Heart right ventricle (tissue), 16 donors: Measurements from ENCODE around the gene MST1R. TPM values are rescaled to one million over a fixed set of nuclear protein-coding genes. Genes with fewer than 3 reads are reported as not detected.
A peak's percentile ranks its signal among the peaks of the same experiment; 100 is the strongest.

Experiments used
- ATAC-seq, 8 donors: fragments of 200-7000 bp; cut with Tn5 transposase; one replicate each; pipeline ENCODE4 v1.9.1; 2020; ENCODE audit warnings: mild to moderate bottlenecking in 8 of 8, moderate library complexity in 8 of 8, moderate number of reproducible peaks in 1 of 8
- DNase-seq, 2 donors: peaks; one replicate each; pipeline ENCODE4 v3.0.0-alpha.2; 2020
- H3K27ac ChIP-seq, 10 donors: fragments of 200-600 bp; sonication (generic) in 2 of 10; one replicate each; pipeline versions ENCODE4 v1.5.0 to v1.8.0; 2020 to 2022; ENCODE audit warnings: mild to moderate bottlenecking in 3 of 10
- H3K27me3 ChIP-seq, 7 donors: fragments of 200-600 bp; one replicate each; pipeline ENCODE4 v1.8.0; 2021 to 2022; ENCODE audit warnings: mild to moderate bottlenecking in 2 of 7
- H3K36me3 ChIP-seq, 9 donors: fragments of 200-600 bp; sonication (generic) in 1 of 9; one replicate each; pipeline versions ENCODE4 v1.5.0 to v1.8.0; 2020 to 2022; ENCODE audit warnings: mild to moderate bottlenecking in 2 of 9
- H3K4me1 ChIP-seq, 9 donors: fragments of 200-600 bp; sonication (generic) in 1 of 9; one replicate each; pipeline versions ENCODE4 v1.5.0 to v1.8.0; 2020 to 2022; ENCODE audit warnings: mild to moderate bottlenecking in 4 of 9
- H3K4me3 ChIP-seq, 10 donors: fragments of 200-600 bp; sonication (generic) in 2 of 10; one replicate each; pipeline versions ENCODE4 v1.5.0 to v1.8.0; 2020 to 2022; ENCODE audit warnings: mild to moderate bottlenecking in 7 of 10, moderate library complexity in 2 of 10
- H3K9me3 ChIP-seq, 11 donors: fragments of 200-600 bp in 10 of 11; sonication (generic) in 2 of 11; one replicate each; pipeline versions ENCODE4 v1.5.0 to v1.8.0; 2013 to 2022; ENCODE audit warnings: mild to moderate bottlenecking in 2 of 11, control low read depth in 1 of 11, moderate library complexity in 1 of 11
- WGBS, 2 donors: extraction: QIAGEN DNeasy Blood & Tissue Kit; methylation state at CpG; one replicate each; pipeline ENCODE4 v1.1.7; 2013; ENCODE audit warnings: inconsistent platforms in 1 of 2; 5-methylcytosine and 5-hydroxymethylcytosine counted together
- intact Hi-C, 10 donors: fragments of 100-400 bp; cut with DNase I; formaldehyde crosslinking; loops; one replicate each; pipeline versions ENCODE4 v1.11.1 to v1.14.2; 2022
- polyA plus RNA-seq, 2 donors: library from polyadenylated mRNA; stranded (reverse); fragments of 200-250 nt; gene quantifications; one replicate each; pipeline ENCODE4 v1.2.3, GENCODE V29; 2013
- total RNA-seq, 10 donors: library from RNA; stranded (reverse); fragmentation: NEBNext Ultra II Directional in 3 of 10; extraction: Animal tissue kit (Norgen Biotek cat#: 25700) in 3 of 10; gene quantifications; one replicate each; pipeline versions ENCODE4 v1.2.1 to v1.2.4, GENCODE V29; 2021 to 2023
- TF ChIP-seq, protein P1 (sequence below), 9 donors: fragments of 200-600 bp; sonication (generic) in 2 of 9; IDR thresholded peaks; one replicate each; pipeline versions ENCODE4 v1.5.0 to v1.8.0; 2021 to 2022; ENCODE audit warnings: antibody characterized with exemption in 9 of 9, mild to moderate bottlenecking in 5 of 9, moderate library complexity in 1 of 9
- donor health status: Arrhythmogenic right ventricular cardiomyopathy.
- donor health status: ischemic (EF 13 %, LVEDD 7.1; RV severe dilation, severe dysfunction).
- donor health status: healthy with polysubstance abuse.
- donor health status: DM: no; HTN: yes; CAD: no.
- donor health status: DM: no; HTN: no; CAD: no.
- donor health status: ischemic (EF 25% LVEDD 6.9; RV normal size, moderate dysfunction).
- donor health status: ischemic (EF 25% LVEDD 5.7; RV mildly dilated, moderate dysfunction).
- donor health status: healthy.
- donor health status: DM: yes; HTN: yes; CAD: no.
- donor health status: Ischemic cardiomyopathy.
- donor health status: ischemic (EF 35%, LVEDD 5.7; RV mildly dilated, moderate dysfunction).
- donor health status: nonischemic (EF 11% LVEDD 7.7; RV severe dilation, severe dysfunction).
- donor health status: DM: yes; HTN: yes; CAD: no.
- donor health status: PGD.
- donor health status: ischemic (EF 29% LVEDD 5.4; RV normal size, mild dysfunction).
- donor health status: nonischemic (EF 23%, LVEDD 6.1; RV moderate dilation, normal function).

Gene MST1R
- total and polyA plus RNA-seq, 12 donors: 0.53 to 7.1 (median 1.7) TPM

- Histone ChIP-seq H3K36me3 (peaks cover 0 to 16% (median 0%) of the 10 kb centered on the region in 9 donors), H3K27ac (no peak overlapping the region), H3K4me1 (peaks cover 0 to 9% (median 0%) of the 10 kb centered on the region in 9 donors), H3K27me3 (no peaks in the 10 kb centered on the region), H3K9me3 (no peaks in the 10 kb centered on the region), H3K4me3 (no peak overlapping the region)
- WGBS, 2 donors: 92% methylated on average over 5 of the region's 5 CpGs
- intact Hi-C loops: loop anchor here in 1 of 10 donors (10.0 kb wide), 1 partner anchor 212 kb away; no protein-coding TSS in a partner anchor
- DNase-seq (no peak), ATAC-seq (no peak)
- TF ChIP-seq, protein P1, sequence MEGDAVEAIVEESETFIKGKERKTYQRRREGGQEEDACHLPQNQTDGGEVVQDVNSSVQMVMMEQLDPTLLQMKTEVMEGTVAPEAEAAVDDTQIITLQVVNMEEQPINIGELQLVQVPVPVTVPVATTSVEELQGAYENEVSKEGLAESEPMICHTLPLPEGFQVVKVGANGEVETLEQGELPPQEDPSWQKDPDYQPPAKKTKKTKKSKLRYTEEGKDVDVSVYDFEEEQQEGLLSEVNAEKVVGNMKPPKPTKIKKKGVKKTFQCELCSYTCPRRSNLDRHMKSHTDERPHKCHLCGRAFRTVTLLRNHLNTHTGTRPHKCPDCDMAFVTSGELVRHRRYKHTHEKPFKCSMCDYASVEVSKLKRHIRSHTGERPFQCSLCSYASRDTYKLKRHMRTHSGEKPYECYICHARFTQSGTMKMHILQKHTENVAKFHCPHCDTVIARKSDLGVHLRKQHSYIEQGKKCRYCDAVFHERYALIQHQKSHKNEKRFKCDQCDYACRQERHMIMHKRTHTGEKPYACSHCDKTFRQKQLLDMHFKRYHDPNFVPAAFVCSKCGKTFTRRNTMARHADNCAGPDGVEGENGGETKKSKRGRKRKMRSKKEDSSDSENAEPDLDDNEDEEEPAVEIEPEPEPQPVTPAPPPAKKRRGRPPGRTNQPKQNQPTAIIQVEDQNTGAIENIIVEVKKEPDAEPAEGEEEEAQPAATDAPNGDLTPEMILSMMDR (IDR thresholded peaks at IDR 0.05): no peak
Observed at GRCh38 chr3:49916686-49917085, 13.0 kb upstream of the MST1R start.

DNA sequence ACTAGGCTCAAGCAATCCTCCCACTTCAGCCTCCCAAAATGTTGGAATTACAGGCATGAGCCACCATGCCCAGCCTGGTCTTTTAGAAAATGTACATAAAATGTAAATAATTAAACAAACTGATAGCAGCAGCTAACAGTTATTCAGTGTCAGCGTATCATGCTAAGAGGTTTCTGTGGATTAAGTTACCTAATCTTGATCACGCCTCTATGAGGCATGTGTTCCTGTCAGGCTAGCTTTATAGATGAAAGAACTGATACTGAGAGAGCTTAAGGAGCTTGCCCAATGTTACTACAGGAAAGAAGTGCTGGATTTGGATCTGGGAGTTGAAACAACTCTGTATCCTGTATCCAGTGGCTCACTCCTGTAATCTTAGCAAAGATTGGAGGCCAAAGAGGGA is 11.2 kb upstream of the MST1R start:
- Histone ChIP-seq H3K27ac (no peak overlapping the region), H3K9me3 (no peaks in the 10 kb centered on the region), H3K36me3 (peaks cover 0 to 33% (median 9%) of the 10 kb centered on the region in 9 donors), H3K4me3 (no peak overlapping the region), H3K27me3 (no peaks in the 10 kb centered on the region), H3K4me1 (peaks cover 0 to 9% (median 0%) of the 10 kb centered on the region in 9 donors)
- WGBS, 2 donors: 96 to 97% methylated on average over 2 of the region's 2 CpGs
- no peak for DNase-seq
- intact Hi-C loops: loop anchor here in 1 of 10 donors (10.0 kb wide), 1 partner anchor 210 kb away; no protein-coding TSS in a partner anchor
- ATAC-seq: no peak
- TF ChIP-seq, protein P1 (IDR thresholded peaks at IDR 0.05): no peak

DNA sequence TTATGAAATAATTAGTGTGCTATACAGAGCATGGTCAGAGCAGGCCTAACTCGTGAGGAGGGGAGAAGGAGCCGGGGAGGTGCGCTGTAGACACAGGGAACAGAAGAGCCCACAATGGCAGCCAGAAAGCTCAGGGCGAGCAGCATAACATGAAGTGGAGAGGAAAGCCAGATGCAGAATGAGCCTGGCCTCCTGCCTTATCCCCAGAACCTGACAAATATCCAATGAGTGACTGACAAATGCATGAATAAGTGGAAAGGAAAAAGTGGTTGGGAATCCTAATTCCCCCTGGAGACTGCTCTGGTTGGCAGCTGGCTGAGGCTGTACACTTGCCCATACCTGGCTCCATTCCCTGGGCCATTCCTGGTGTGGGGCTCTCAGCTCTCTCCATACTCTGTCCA is 9.2 kb upstream of the MST1R start:
- TF ChIP-seq, protein P1 (IDR thresholded peaks at IDR 0.05): no peak
- Histone ChIP-seq H3K27me3 (no peaks in the 10 kb centered on the region), H3K27ac (peak overlapping the region in 1 of 10 donors; percentile 11), H3K4me3 (no peak overlapping the region), H3K36me3 (peaks cover 0 to 52% (median 11%) of the 10 kb centered on the region in 9 donors), H3K4me1 (peaks cover 0 to 4% (median 0%) of the 10 kb centered on the region in 9 donors), H3K9me3 (no peaks in the 10 kb centered on the region)
- no peak for DNase-seq
- 74 to 87% methylated on average over 4 of the region's 4 CpGs for WGBS, 2 donors
- peak in 7 of 8 donors; percentile 17 to 79 (median 70) for ATAC-seq
- intact Hi-C loops: loop anchor here in 1 of 10 donors (10.0 kb wide), 1 partner anchor 208 kb away; no protein-coding TSS in a partner anchor

DNA sequence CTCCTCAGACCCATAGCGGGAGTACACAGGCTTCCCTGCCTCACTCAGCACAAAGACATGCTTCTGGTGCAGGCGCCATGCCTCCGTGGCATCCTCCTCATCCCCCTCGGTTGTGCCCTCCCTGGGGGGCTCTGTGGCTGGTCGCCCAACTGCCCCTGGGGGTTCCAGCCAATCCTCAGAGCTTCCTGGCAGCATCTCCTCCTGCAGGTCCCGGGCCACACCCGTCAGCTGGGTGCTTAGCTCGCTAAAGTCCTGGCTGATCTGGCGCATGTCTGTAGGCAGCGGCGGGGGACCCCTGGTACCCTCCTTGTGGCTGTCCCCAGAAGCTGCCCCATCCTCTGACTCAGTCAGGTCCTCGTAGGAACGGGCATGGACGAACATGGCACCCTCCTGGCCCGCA is 7.9 kb upstream of the MST1R start:
- Histone ChIP-seq H3K9me3 (no peaks in the 10 kb centered on the region), H3K36me3 (peaks cover 0 to 52% (median 11%) of the 10 kb centered on the region in 9 donors), H3K4me1 (peaks cover 0 to 5% (median under 1%) of the 10 kb centered on the region in 9 donors), H3K27ac (no peak overlapping the region), H3K27me3 (no peaks in the 10 kb centered on the region), H3K4me3 (no peak overlapping the region)
- TF ChIP-seq, protein P1 (IDR thresholded peaks at IDR 0.05): no peak
- intact Hi-C loops: loop anchor here in 1 of 10 donors (10.0 kb wide), 1 partner anchor 207 kb away; no protein-coding TSS in a partner anchor
- no peak for DNase-seq
- ATAC-seq: no peak
- 92 to 93% methylated on average over 15 of the region's 15 CpGs for WGBS, 2 donors
